HTERT RPE-1 (cell line): Measurements from ENCODE around the gene DNM3.

Experiments used
- in situ Hi-C: fragments of 300-500 bp; cut with MboI; formaldehyde crosslinking; loops from 4 replicates; pipeline ENCODE4 v1.14.3; 2020; ENCODE audit warnings: low sequenced_read_pairs

DNM3 gene

DNA sequence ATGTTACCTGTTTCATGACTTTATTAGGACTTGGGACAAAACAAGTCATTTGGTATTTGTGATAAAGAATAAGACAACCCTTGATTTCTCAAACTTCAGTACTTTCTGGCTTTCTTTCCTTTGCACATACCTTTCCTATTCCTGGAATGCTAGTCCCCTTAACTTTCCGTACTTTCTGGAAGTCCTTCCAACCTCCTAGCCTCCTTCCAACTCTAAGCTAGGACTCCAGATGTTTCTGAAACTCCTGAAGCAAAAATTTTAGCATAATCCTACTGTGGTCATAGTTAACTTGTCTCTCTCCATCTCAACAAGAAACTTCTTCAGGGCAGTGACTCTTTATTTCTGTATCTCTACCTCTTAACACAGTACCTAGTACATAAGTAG lies 559.4 kb downstream of the DNM3 start:
- in situ Hi-C loops, result no loop called here

GRCh38 chr1:172401477-172401876 lies 560.2 kb downstream of the DNM3 start:
- in situ Hi-C loops, result no loop called here

DNA sequence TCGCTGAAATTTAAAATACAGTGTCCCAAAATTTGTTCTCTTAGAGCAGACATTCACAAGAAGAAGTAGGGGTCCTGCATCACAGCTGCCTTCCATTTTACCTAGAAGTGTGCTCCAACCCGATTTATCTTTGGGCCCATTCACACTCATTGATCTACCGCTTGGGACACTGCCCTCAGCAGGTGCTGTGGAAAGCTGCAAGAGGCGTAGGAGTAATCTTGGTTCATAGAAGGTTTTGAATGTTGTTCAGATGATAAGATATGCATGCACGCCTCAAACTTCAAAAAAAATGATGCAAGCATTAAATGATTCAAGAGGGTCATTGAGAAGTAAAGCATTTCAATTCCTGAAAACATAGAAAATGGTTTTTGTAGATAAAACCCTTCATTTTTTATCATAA lies 560.6 kb downstream of the DNM3 start:
- in situ Hi-C loops, result no loop called here

- in situ Hi-C loops, result no loop called here
Observed at GRCh38 chr1:172402878-172403569, 561.7 kb downstream of the DNM3 start.

- in situ Hi-C loops, result no loop called here
Observed at GRCh38 chr1:172404121-172404520, 562.8 kb downstream of the DNM3 start.

DNA sequence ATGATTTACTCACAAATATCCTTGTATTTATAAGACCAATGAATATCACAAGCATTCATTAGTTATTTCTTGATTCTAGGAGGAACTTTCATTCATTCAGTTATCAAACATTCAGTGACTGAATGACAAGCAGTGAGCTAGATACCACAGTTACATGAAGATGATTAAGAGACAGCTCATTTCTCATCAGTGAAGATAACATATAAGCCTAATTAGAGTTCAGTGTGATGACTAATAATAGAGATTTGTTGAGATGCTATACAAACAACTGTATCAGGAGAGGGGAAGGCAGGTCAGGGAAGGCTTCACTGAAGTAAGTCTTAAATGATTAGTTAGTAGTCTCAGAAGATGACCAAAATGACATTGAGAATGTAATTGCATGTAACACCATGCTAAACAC lies 564.6 kb downstream of the DNM3 start:
- in situ Hi-C loops, result no loop called here

DNA sequence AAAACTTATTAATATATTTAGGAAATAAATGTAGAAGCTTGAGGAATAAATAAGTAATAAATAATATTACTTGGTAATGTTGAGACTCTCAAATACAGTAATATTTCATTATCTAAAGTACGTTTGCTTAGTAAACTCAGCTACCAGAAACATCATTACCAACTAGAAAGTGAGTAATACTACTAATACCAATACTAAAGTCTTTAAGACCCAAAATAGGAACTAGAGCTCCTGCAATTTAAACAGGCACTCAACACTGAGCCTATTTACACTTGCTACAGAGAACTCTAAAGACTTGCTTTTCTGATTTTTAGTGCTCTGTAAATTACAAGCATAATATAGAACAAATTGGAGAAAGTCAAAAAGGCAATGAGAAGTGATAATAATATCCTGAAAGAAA lies 565.7 kb downstream of the DNM3 start:
- in situ Hi-C loops, result no loop called here

DNA sequence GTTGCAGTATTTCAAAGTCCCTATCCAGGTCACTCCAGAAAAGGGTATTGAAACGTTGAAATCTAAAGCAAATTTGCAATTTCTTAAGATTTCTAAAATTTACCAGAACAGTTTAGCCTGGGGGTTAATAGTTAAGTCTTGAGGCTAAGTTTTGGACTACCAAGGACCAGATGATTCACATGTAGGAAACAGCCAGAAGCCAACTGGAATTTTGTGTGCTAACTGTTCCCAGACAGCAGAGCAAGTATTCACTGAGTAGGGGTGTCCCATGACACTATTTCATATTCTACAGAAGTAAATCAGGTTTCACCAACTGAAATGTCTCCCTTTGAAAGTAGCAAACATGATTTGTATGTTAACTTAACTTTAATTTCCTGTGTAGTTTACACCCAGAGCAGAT lies 567.7 kb downstream of the DNM3 start:
- in situ Hi-C loops, result no loop called here

- in situ Hi-C loops, result no loop called here
Observed at GRCh38 chr1:172410027-172410426, 568.7 kb downstream of the DNM3 start.

- in situ Hi-C loops, result no loop called here
Observed at GRCh38 chr1:172411791-172412338, 570.6 kb downstream of the DNM3 start.

GRCh38 chr1:172414331-172414730 lies 573.0 kb downstream of the DNM3 start:
- in situ Hi-C loops, result no loop called here

DNA sequence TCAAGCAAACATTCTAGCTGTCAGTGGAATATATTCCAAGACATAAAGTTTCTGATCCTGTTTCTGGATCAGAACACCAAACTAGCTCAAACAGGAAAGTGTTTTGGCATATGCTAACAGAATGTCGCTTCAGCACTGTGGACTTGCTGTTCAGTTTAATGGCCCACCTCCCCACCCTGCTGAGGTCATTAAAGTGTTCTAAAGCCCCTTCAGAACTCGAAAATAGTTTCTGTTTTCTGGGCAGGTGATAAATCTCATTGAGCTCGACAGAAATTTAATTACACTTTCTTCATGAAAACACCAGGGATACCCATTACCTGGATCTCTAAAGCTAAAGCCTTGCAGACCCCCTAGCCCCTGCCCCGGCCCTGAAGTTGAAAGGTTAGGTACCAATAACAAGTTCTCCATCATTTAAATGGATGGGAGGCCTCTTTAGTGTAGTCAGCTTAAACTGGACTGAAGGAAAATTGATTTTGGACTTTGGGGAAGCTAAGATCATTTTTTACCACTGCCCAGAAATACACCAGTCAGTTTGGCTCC lies 575.3 kb downstream of the DNM3 start:
- in situ Hi-C loops, result no loop called here

DNA sequence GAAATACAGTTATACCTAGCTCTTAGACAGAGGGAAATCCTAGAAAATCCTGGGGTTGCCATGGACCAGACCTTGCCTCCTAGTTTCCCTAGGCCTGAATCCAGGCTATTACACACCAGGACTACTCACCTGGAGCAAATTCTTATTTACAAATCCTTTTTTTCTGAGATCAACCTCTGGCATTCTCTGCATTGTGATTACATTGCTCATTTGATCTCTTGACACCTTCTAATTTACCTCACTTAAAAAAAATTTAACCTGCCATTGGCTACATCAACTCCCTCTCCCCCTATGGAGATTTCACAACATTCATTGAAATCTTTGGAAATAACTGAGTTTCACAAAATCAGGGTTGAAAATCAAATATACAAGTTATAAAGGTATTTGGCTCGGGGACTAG lies 576.3 kb downstream of the DNM3 start:
- in situ Hi-C loops, result no loop called here

GRCh38 chr1:172420385-172420784 lies 579.1 kb downstream of the DNM3 start, which contains the start of gene C1orf105:
C1orf105 (plus strand) TSS chr1:172420685; CDS start chr1:172420886, 201 bp downstream.
- in situ Hi-C loops, result no loop called here

DNA sequence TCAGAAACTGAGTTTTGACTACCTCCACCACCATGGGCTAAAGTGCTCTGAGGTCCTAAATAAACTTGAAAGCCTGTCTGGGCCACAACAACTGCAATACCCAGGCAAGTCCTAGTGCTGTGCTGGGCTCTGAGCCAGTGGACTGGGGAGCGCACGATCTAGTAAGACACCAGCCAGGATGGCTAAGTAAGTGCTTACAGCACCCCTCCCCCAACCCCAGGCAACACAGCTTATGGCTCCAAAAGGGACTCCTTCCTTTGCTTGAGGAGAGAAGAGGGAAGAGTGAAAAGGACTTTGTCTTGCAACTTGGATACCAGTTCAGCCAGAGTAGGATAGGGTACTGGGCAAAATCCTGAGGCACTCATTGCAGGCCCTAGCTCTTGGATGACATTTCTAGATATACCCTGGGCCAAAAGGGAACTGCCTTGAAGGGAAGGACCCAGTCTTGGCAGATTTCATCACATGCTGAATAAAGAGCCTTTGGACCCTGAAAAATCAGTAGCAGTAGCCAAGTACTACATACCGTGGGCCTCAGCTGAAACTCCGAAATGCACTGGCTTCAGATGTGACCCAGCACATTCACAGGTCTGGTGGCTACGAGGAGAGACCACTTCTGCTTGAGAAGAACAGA lies 580.8 kb downstream of the DNM3 start:
- in situ Hi-C loops, result no loop called here

GRCh38 chr1:172423336-172423735 lies 582.0 kb downstream of the DNM3 start:
- in situ Hi-C loops, result no loop called here

- in situ Hi-C loops, result no loop called here
Observed at GRCh38 chr1:172425339-172425738, 584.0 kb downstream of the DNM3 start.

DNA sequence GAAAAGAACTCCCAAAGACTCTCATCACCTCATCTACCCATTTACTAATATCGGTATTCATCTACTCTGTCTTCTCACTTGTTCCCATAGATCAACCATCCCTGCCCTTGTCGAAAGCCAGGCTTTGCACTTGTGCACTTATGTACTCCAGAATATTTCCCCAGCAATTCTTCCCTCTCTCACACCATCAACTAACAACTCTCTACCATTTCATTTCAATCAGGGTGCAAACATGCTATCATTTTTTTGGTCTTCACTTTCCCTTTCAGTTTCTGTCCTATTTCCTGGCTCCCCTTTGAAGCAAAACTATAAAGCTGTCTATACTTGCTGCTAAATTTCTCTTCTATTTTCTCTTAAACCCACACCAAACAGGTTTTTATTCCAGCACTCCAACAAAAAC lies 585.9 kb downstream of the DNM3 start:
- in situ Hi-C loops, result no loop called here

DNA sequence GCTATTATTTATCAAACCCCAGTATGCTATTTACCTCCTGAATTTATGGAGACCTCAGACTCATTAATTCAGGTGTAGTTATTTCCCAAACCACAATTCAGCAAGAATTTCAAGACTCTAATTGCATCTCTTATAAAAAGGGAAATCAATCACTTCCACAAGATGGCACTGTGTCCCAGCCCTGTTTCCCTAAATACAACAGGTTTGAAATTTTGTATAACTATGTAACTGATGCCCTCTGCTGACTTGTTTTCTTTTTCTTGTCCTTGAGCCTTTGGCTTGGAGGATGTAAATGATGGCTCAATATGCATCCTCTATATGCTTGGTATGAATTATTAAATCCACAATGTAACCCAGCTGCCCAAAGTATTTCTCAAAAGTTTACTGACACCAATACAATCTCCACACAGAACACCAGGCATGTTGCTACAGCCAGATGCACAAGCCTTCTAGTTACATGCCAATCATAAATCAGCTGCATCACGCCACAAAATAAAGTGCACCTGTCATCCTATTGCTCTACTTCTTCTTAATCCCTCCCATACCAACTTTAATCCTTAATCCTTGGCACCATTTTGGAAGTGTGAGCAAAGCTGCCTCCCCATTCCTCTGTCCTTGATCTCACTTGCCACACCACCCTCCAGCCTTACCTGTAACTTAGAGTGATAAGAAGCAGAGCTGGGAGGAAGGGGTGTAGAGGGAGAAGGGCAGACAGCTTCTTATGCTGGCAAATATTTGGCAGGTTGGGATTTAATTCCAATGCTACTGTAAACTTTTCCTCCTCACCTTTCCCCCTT lies 588.2 kb downstream of the DNM3 start:
- in situ Hi-C loops, result no loop called here

GRCh38 chr1:172430128-172430454 lies 588.8 kb downstream of the DNM3 start:
- in situ Hi-C loops, result no loop called here

- in situ Hi-C loops, result no loop called here
Observed at GRCh38 chr1:172431204-172431603, 589.9 kb downstream of the DNM3 start.
